SK-N-SH (cell line): Measurements from ENCODE around the gene STH. TPM values are rescaled to one million over a fixed set of nuclear protein-coding genes. Genes with fewer than 3 reads are reported as not detected.

Experiments used
- CTCF ChIA-PET: fragments of 300-600, 350-600 bp; formaldehyde crosslinking; extraction: SDS; loops from one replicate; lab custom pipeline; 2021; lab: Yijun Ruan, JAX
- POLR2A ChIA-PET: fragments of 350-600 bp; sonication (Branson Sonifier 250); formaldehyde crosslinking; extraction: SDS; loops from one replicate; lab custom pipeline; 2020; ENCODE audit warnings: antibody characterized with exemption, inconsistent platforms; lab: Yijun Ruan, JAX
- DNase-seq: peaks from one replicate; pipeline ENCODE4 v3.0.0; 2012
- H2AFZ ChIP-seq: fragments of 200-600 bp; sonication (generic); 2 replicates; pipeline ENCODE4 v1.8.1; 2016; ENCODE audit warnings: antibody characterized with exemption, mild to moderate bottlenecking, low read depth
- H3F3A ChIP-seq: fragments of 200-600 bp; sonication (generic); replicated peaks from 2 replicates; pipeline ENCODE3; 2016; ENCODE audit warnings: antibody characterized with exemption, mild to moderate bottlenecking; ENCODE audit not compliant: insufficient read depth
- H3K27ac ChIP-seq, 2 experiments: fragments of 200-500 bp in 1 of 2; fragments of 200-600 bp in 1 of 2; sonication (Bioruptor generic) in 1 of 2; sonication (generic), shearing (Covaris generic) in 1 of 2; 2 replicates each; pipeline versions ENCODE4 v1.5.1 to v1.6.1; 2014 to 2016; ENCODE audit warnings: low read depth in 2 of 2, inconsistent platforms in 1 of 2, low read length in 1 of 2, mild to moderate bottlenecking in 1 of 2, mixed read lengths in 1 of 2
- H3K27me3 ChIP-seq: fragments of 200-600 bp; sonication (generic), shearing (Covaris generic); 2 replicates; pipeline ENCODE4 v1.6.1; 2016; ENCODE audit warnings: mixed run types; ENCODE audit not compliant: insufficient read depth
- H3K36me3 ChIP-seq, 2 experiments: fragments of 200-500 bp in 1 of 2; fragments of 200-600 bp in 1 of 2; sonication (Bioruptor generic) in 1 of 2; sonication (generic) in 1 of 2; replicated peaks in 1 of 2; 2 replicates each; pipeline versions ENCODE3 to v1.5.1; 2014 to 2016; ENCODE audit warnings: low read length in 1 of 2, mild to moderate bottlenecking in 1 of 2; ENCODE audit not compliant: insufficient read depth in 2 of 2, control insufficient read depth in 1 of 2
- H3K4me1 ChIP-seq, 2 experiments: fragments of 200-500 bp in 1 of 2; fragments of 200-600 bp in 1 of 2; sonication (Bioruptor generic) in 1 of 2; sonication (generic), shearing (Covaris generic) in 1 of 2; 2 replicates each; pipeline versions ENCODE4 v1.5.1 to v1.6.1; 2014 to 2016; ENCODE audit warnings: low read depth in 1 of 2, low read length in 1 of 2, mixed run types in 1 of 2; ENCODE audit not compliant: insufficient read depth in 2 of 2, control insufficient read depth in 1 of 2
- H3K4me2 ChIP-seq: fragments of 200-600 bp; sonication (generic), shearing (Covaris generic); 2 replicates; pipeline ENCODE4 v1.6.1; 2017; ENCODE audit warnings: mixed run types
- H3K4me3 ChIP-seq, 2 experiments: fragments of 200-500 bp in 1 of 2; fragments of 200-600 bp in 1 of 2; sonication (Bioruptor generic) in 1 of 2; sonication (generic), shearing (Covaris generic) in 1 of 2; 2 replicates each; pipeline versions ENCODE4 v1.5.1 to v1.8.1; 2014 to 2016; ENCODE audit warnings: low read depth in 2 of 2, inconsistent platforms in 1 of 2, low read length in 1 of 2, mild to moderate bottlenecking in 1 of 2, mixed read lengths in 1 of 2, moderate library complexity in 1 of 2
- H3K79me2 ChIP-seq: fragments of 200-600 bp; sonication (generic); 2 replicates; pipeline ENCODE4 v1.8.1; 2017; ENCODE audit warnings: mild to moderate bottlenecking; ENCODE audit not compliant: insufficient read depth
- H3K9ac ChIP-seq: fragments of 200-600 bp; sonication (generic); 2 replicates; pipeline ENCODE4 v1.6.1; 2017; ENCODE audit warnings: mixed run types
- H3K9me2 ChIP-seq: fragments of 200-600 bp; sonication (generic); 2 replicates; pipeline ENCODE4 v1.6.1; 2017; ENCODE audit warnings: mixed run types
- H3K9me3 ChIP-seq: fragments of 200-600 bp; sonication (generic); 2 replicates; pipeline ENCODE4 v1.6.1; 2017; ENCODE audit warnings: mixed run types, mild to moderate bottlenecking, moderate library complexity
- H4K20me1 ChIP-seq: fragments of 200-600 bp; sonication (generic); 2 replicates; pipeline ENCODE4 v1.6.1; 2017; ENCODE audit warnings: mild to moderate bottlenecking, mixed run types; ENCODE audit not compliant: insufficient read depth
- CHD2 ChIP-seq: fragments of 150-350 bp; IDR thresholded peaks from 2 replicates; pipeline ENCODE4 v1.6.1; 2018; ENCODE audit warnings: low read length; ENCODE audit not compliant: partially characterized antibody
- ELF1 ChIP-seq: IDR thresholded peaks from 2 replicates; pipeline ENCODE4 v1.4.0; 2012
- FOSL2 ChIP-seq: IDR thresholded peaks from 2 replicates; pipeline ENCODE4 v1.4.0; 2012; ENCODE audit warnings: low read depth, mild to moderate bottlenecking, moderate library complexity, borderline replicate concordance
- FOXJ3 ChIP-seq: sonication (generic); formaldehyde crosslinking; IDR thresholded peaks from 2 replicates; pipeline ENCODE4 v1.5.1; 2020; ENCODE audit warnings: mild to moderate bottlenecking, missing genetic modification reagents
- IRF3 ChIP-seq: fragments of 150-350 bp; IDR thresholded peaks from 2 replicates; pipeline ENCODE4 v1.6.1; 2016; ENCODE audit warnings: mild to moderate bottlenecking, low read depth, low read length
- MAX ChIP-seq: IDR thresholded peaks from 2 replicates; pipeline ENCODE4 v1.4.0; 2012; ENCODE audit warnings: low read depth
- MXI1 ChIP-seq: IDR thresholded peaks from 2 replicates; pipeline ENCODE4 v1.6.1; 2012; ENCODE audit warnings: mild to moderate bottlenecking, low read depth, low read length, improper control_type of control experiment
- NRF1 ChIP-seq: IDR thresholded peaks from 2 replicates; pipeline ENCODE4 v1.6.1; 2012; ENCODE audit warnings: low read depth, mild to moderate bottlenecking, low read length
- PBX3 ChIP-seq: IDR thresholded peaks from 2 replicates; pipeline ENCODE4; 2012
- RAD21 ChIP-seq: IDR thresholded peaks from 2 replicates; pipeline ENCODE4 v1.6.1; 2012; ENCODE audit warnings: mild to moderate bottlenecking, low read length
- REST ChIP-seq: IDR thresholded peaks from 2 replicates; pipeline ENCODE4 v1.6.1; 2012; ENCODE audit warnings: mild to moderate bottlenecking, low read depth, low read length, moderate library complexity
- RFX5 ChIP-seq: IDR thresholded peaks from 2 replicates; pipeline ENCODE4 v1.6.1; 2012; ENCODE audit warnings: mild to moderate bottlenecking, improper control_type of control experiment, low read length
- SIN3A ChIP-seq: IDR thresholded peaks from 2 replicates; pipeline ENCODE4 v1.6.1; 2012; ENCODE audit warnings: low read depth, mild to moderate bottlenecking, low read length, moderate library complexity, borderline replicate concordance
- SMC3 ChIP-seq: IDR thresholded peaks from 2 replicates; pipeline ENCODE4 v1.6.1; 2012; ENCODE audit warnings: low read depth, low read length, improper control_type of control experiment
- TCF12 ChIP-seq: IDR thresholded peaks from 2 replicates; pipeline ENCODE4 v1.4.0; 2012
- TEAD4 ChIP-seq: IDR thresholded peaks from 2 replicates; pipeline ENCODE4 v1.4.0; 2012; ENCODE audit warnings: mild to moderate bottlenecking, borderline replicate concordance; ENCODE audit not compliant: insufficient read depth
- USF2 ChIP-seq: fragments of 150-350 bp; IDR thresholded peaks from 2 replicates; pipeline ENCODE4 v1.6.1; 2017; ENCODE audit warnings: antibody characterized with exemption, low read length, low read depth, borderline replicate concordance
- WGBS: methylation state at CpG from one replicate; pipeline ENCODE4 v1.1.6; 2017; ENCODE audit warnings: low lambda C conversion rate; 5-methylcytosine and 5-hydroxymethylcytosine counted together
- polyA plus RNA-seq, 3 experiments: library from polyadenylated mRNA; depleted of rRNA; stranded (reverse); fragments of >200 nt; gene quantifications; 2 replicates each; pipeline ENCODE4 v1.2.3, GENCODE V29; 2012

Gene STH
- polyA plus RNA-seq, 1 of the 3 experiments (the other 2 are of a cell fraction) = not detected

GRCh38 chr17:46028374-46028773 is 29.3 kb downstream of the STH start (continued):
- no peak for TF ChIP-seq TCF12

GRCh38 chr17:46028981-46029565 is 30.0 kb downstream of the STH start:
- TF ChIP-seq SIN3A = no peak
- TF ChIP-seq, all 33 proteins: peak for 0
- no peak overlapping the region for H2AFZ ChIP-seq
- peaks cover 0 to 14% of the 10 kb centered on the region in 2 experiments; a peak in 1 of 4 replicates for H3K4me1 ChIP-seq
- H3K9me3 ChIP-seq = no peaks in the 10 kb centered on the region
- no peak overlapping the region for H3K9ac ChIP-seq
- no peak for DNase-seq
- H3K9me2 ChIP-seq = no peaks in the 10 kb centered on the region
- no peak overlapping the region for H3K27ac ChIP-seq
- no peak overlapping the region for H3K4me3 ChIP-seq
- no peaks in the 10 kb centered on the region for H3K79me2 ChIP-seq
- H3K27me3 ChIP-seq = no peaks in the 10 kb centered on the region
- no peak overlapping the region for H3K4me2 ChIP-seq
- ChIA-PET CTCF (interaction anchor here (0.6 to 6.9 kb wide), 9 partner anchors 8 to 912 kb away, joined by 3 to 50 read pairs (median 5); partner anchors contain the start of gene KANSL1), POLR2A (interaction anchor here (2.1 kb wide), 1 partner anchor 164 kb away, joined by 6 read pairs; the partner anchor contains the start of gene KANSL1)
- peaks cover 4% of the 10 kb centered on the region for H4K20me1 ChIP-seq
- H3K36me3 ChIP-seq = peaks cover 61 to 93% of the 10 kb centered on the region in 2 experiments
- WGBS = 95% methylated on average over 4 of the region's 4 CpGs
- peaks cover 11% of the 10 kb centered on the region for H3F3A ChIP-seq

- no peak overlapping the region for H3K9ac ChIP-seq
- H3K27ac ChIP-seq = no peak overlapping the region
- ChIA-PET POLR2A (interaction anchor here (0.6 to 2.1 kb wide), 2 partner anchors 16 to 164 kb away, joined by 3 to 6 read pairs; partner anchors contain the start of gene KANSL1), CTCF (interaction anchor here (0.6 to 6.9 kb wide), 8 partner anchors 8 to 911 kb away, joined by 3 to 50 read pairs (median 4); partner anchors contain the start of gene KANSL1)
- no peaks in the 10 kb centered on the region for H3K79me2 ChIP-seq
- H3K4me1 ChIP-seq = peaks cover 0 to 14% of the 10 kb centered on the region in 2 experiments; a peak in 1 of 4 replicates
- H3K4me2 ChIP-seq = no peak overlapping the region
- H4K20me1 ChIP-seq = peaks cover 4% of the 10 kb centered on the region
- no peaks in the 10 kb centered on the region for H3K9me2 ChIP-seq
- H3K4me3 ChIP-seq = no peak overlapping the region
- no peaks in the 10 kb centered on the region for H3K27me3 ChIP-seq
- H3K36me3 ChIP-seq = peaks cover 65 to 97% of the 10 kb centered on the region in 2 experiments
- no peak overlapping the region for H2AFZ ChIP-seq
- no peak for DNase-seq
- peaks cover 11% of the 10 kb centered on the region for H3F3A ChIP-seq
- 96% methylated on average over 6 of the region's 6 CpGs for WGBS
- TF ChIP-seq RFX5 = no peak
- no peak for TF ChIP-seq ELF1
- no peak for TF ChIP-seq MAX
- TF ChIP-seq NRF1 = no peak
- TF ChIP-seq TEAD4 = no peak
- TF ChIP-seq CHD2 = no peak
- no peak for TF ChIP-seq SIN3A
- no peak for TF ChIP-seq RAD21
- no peak for TF ChIP-seq FOSL2
- TF ChIP-seq SMC3 = no peak
- no peak for TF ChIP-seq REST
- no peak for TF ChIP-seq PBX3
- no peak for TF ChIP-seq FOXJ3 (CRISPR knock-in tag)
- no peak for TF ChIP-seq IRF3
- TF ChIP-seq MXI1 = no peak
- no peak for TF ChIP-seq USF2
- H3K9me3 ChIP-seq = no peaks in the 10 kb centered on the region
Measured at GRCh38 chr17:46029627-46030026, 30.6 kb downstream of the STH start.
